ENCODE results near the gene C5orf22.

C5orf22 gene

DNA sequence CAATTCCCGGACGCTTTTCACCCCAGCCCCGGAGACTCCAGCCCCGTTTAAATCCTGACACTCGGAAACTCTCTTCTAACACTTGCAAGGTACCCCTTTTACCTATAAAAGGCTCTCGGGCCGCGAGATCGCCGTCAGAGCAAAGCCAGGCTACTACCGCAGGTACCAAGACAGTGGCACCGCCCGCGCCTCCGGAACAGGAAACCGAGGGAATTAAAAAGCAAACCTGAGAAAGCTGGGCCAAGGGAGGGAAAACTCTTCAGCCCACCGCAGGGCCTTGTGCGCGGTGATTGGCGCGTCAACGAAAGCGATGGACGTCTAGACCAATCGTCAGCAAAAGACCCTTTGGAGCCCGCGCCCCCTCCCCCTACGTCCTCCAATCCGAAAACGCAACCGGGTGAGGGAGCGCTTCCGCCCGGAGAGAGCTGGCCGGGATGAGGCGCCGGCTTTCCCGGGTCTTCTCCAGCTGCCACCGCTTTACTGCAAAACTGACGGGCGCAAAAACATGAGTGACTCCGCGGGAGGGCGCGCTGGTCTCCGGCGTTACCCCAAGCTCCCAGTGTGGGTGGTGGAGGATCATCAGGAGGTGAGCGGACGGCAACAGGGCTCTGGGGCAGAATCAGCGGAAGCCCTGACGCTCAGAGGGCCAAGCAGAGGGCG is at the start of gene C5orf22, which contains the start of gene DROSHA:
Gene C5orf22 (plus strand): TSS at position 414 of the 660 bp plus-strand sequence. CDS start 92 bp downstream, at position 506.
Gene DROSHA (minus strand): TSS at position 206 of the 660 bp plus-strand sequence. CDS start 3,034 bp downstream, outside the sequence.
- H3K4me1 ChIP-seq (ENCODE audit: control insufficient read depth in 1 of 2, insufficient read depth in 2 of 2, low read length in 2 of 2): peaks cover 13 to 23% of the 10 kb centered on the region in 2 donors
- no peaks in the 10 kb centered on the region for H3K27me3 ChIP-seq (ENCODE audit: control insufficient read depth in 1 of 2, insufficient read depth in 2 of 2, low read length in 2 of 2)
- H3K27ac ChIP-seq (ENCODE audit: low read depth, low read length): peak within 1 kb of the TSS; percentile 64
- peaks cover 26 to 39% of the 10 kb centered on the region in 2 donors for H3K36me3 ChIP-seq (ENCODE audit: control insufficient read depth in 1 of 2, insufficient read depth in 2 of 2, low read length in 2 of 2)
- peak within 1 kb of the TSS; percentile 90 to 91 for H3K9ac ChIP-seq (ENCODE audit: low read depth in 1 of 2, low read length in 2 of 2)
- H3K4me3 ChIP-seq (ENCODE audit: low read depth in 1 of 2, low read length in 2 of 2): peak within 1 kb of the TSS; percentile 98 to 100
- H3K9me3 ChIP-seq (ENCODE audit: control insufficient read depth in 1 of 2, low read length in 2 of 2): no peaks in the 10 kb centered on the region

DNA sequence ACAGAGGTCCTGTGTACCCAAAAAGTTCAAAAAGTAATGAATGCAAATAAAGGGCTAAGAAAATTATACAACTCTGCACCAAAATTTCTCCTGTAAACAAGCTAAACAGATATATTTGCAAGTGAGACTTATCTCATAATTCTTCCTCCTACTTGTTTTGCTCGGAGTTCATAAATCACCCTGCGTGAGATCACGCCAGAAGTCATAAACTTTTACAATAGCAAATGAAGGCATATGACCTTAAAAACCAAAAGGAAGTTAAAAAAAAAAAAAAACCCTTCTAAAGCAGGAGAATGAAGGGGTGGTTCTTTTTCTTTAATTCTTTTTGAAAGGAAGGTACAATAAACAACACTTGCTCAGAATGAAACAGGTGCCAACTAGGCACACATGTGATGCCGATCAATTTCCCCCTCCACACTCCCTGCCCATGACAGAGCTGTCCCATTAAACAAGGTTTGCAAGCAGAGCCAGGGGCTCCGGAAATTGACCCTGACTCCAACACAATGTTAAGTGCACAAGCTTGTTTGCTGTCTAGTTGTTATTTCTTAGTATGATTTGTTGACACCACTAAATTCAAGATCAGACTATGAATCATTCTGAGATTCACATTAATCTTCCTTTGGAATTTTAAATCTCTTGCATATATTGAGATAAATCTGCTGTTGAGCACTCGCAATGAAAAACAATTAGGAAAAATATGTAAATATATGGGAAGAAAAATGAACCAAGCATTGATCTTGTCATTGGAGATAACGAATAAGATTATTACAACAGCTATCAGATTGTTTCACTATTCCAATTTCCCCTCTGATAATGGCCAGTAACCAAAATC is 46.5 kb upstream of the C5orf22 start:
- no peaks in the 10 kb centered on the region for H3K27me3 ChIP-seq (ENCODE audit: control insufficient read depth in 1 of 2, insufficient read depth in 2 of 2, low read length in 2 of 2)
- H3K4me1 ChIP-seq (ENCODE audit: control insufficient read depth in 1 of 2, insufficient read depth in 2 of 2, low read length in 2 of 2): peaks cover 7 to 15% of the 10 kb centered on the region in 2 donors
- no peak overlapping the region for H3K27ac ChIP-seq (ENCODE audit: low read depth, low read length)
- H3K4me3 ChIP-seq (ENCODE audit: low read depth in 1 of 2, low read length in 2 of 2): peak overlapping the region in 1 of 2 donors; percentile 37
- peaks cover 16 to 36% of the 10 kb centered on the region in 2 donors for H3K36me3 ChIP-seq (ENCODE audit: control insufficient read depth in 1 of 2, insufficient read depth in 2 of 2, low read length in 2 of 2)
- no peak overlapping the region for H3K9ac ChIP-seq (ENCODE audit: low read depth in 1 of 2, low read length in 2 of 2)
- H3K9me3 ChIP-seq (ENCODE audit: control insufficient read depth in 1 of 2, low read length in 2 of 2): no peaks in the 10 kb centered on the region

DNA sequence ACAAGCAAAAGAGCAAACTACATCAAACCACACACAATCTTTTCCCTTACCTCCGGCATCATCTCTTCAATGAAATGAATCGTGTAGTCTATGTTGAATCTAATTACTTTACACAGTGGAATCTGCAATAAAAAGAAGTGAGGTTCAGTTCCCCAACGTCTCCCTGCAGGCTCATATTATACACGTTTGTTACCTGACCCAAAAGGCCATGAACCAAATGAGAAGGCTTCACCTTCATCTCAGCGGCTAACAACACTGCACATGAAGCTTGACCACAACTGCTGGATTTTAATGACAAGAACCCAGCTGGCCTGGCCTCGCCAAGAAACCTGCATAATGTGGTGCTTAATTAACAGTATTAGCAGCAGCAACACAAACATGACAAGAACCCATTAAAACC is 45.7 kb upstream of the C5orf22 start:
- Histone ChIP-seq H3K4me1 (ENCODE audit: control insufficient read depth in 1 of 2, insufficient read depth in 2 of 2, low read length in 2 of 2) (peaks cover 7 to 15% of the 10 kb centered on the region in 2 donors), H3K36me3 (ENCODE audit: control insufficient read depth in 1 of 2, insufficient read depth in 2 of 2, low read length in 2 of 2) (peaks cover 16 to 40% of the 10 kb centered on the region in 2 donors), H3K27me3 (ENCODE audit: control insufficient read depth in 1 of 2, insufficient read depth in 2 of 2, low read length in 2 of 2) (no peaks in the 10 kb centered on the region), H3K9me3 (ENCODE audit: control insufficient read depth in 1 of 2, low read length in 2 of 2) (no peaks in the 10 kb centered on the region), H3K9ac (ENCODE audit: low read depth in 1 of 2, low read length in 2 of 2) (no peak overlapping the region), H3K27ac (ENCODE audit: low read depth, low read length) (no peak overlapping the region), H3K4me3 (ENCODE audit: low read depth in 1 of 2, low read length in 2 of 2) (no peak overlapping the region)

DNA sequence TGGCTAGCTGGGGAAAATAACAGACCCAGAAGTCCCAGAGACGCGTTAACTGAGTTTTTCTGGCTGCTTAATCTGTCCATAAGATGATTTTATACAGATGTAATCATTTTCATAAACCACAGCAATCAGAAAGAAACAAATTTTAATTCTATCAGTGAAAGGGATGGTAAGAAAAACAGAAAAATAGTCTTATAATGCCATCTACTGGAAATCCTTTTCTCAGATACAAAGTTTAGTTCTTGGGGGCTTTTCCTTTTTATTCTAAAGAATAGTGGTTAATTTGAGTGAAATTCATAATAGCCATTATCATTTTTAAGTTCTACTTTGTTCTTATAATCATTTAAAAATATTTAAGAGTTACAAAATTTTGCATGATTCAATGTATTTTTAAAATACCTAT is 44.6 kb upstream of the C5orf22 start:
- no peaks in the 10 kb centered on the region for H3K9me3 ChIP-seq (ENCODE audit: control insufficient read depth in 1 of 2, low read length in 2 of 2)
- H3K27ac ChIP-seq (ENCODE audit: low read depth, low read length): no peak overlapping the region
- H3K36me3 ChIP-seq (ENCODE audit: control insufficient read depth in 1 of 2, insufficient read depth in 2 of 2, low read length in 2 of 2): peaks cover 13 to 37% of the 10 kb centered on the region in 2 donors
- no peak overlapping the region for H3K9ac ChIP-seq (ENCODE audit: low read depth in 1 of 2, low read length in 2 of 2)
- H3K4me1 ChIP-seq (ENCODE audit: control insufficient read depth in 1 of 2, insufficient read depth in 2 of 2, low read length in 2 of 2): peaks cover 7 to 15% of the 10 kb centered on the region in 2 donors
- H3K27me3 ChIP-seq (ENCODE audit: control insufficient read depth in 1 of 2, insufficient read depth in 2 of 2, low read length in 2 of 2): no peaks in the 10 kb centered on the region
- H3K4me3 ChIP-seq (ENCODE audit: low read depth in 1 of 2, low read length in 2 of 2): no peak overlapping the region

DNA sequence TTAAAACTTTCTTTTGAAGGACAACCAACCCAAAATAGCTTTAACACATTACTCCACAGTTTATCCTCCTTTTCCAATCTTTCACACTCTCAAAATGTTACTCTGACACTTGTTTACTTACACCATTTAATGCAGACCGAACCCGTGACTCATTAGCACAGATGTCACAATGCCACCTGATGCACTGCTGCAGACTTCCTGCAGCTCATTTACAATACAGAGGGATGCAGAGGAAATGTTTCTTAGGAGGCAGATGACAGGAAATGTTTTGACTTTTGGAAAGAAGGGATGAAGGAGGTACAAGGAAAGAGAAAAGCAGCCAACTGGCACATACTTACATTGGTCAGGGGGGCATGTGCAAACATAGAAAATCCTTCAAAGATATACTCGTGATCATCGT is 39.2 kb upstream of the C5orf22 start:
- H3K9me3 ChIP-seq (ENCODE audit: control insufficient read depth in 1 of 2, low read length in 2 of 2): no peaks in the 10 kb centered on the region
- H3K36me3 ChIP-seq (ENCODE audit: control insufficient read depth in 1 of 2, insufficient read depth in 2 of 2, low read length in 2 of 2): peaks cover 36 to 64% of the 10 kb centered on the region in 2 donors
- peaks cover 0 to 10% of the 10 kb centered on the region in 2 donors for H3K4me1 ChIP-seq (ENCODE audit: control insufficient read depth in 1 of 2, insufficient read depth in 2 of 2, low read length in 2 of 2)
- no peak overlapping the region for H3K4me3 ChIP-seq (ENCODE audit: low read depth in 1 of 2, low read length in 2 of 2)
- H3K9ac ChIP-seq (ENCODE audit: low read depth in 1 of 2, low read length in 2 of 2): no peak overlapping the region
- no peak overlapping the region for H3K27ac ChIP-seq (ENCODE audit: low read depth, low read length)
- H3K27me3 ChIP-seq (ENCODE audit: control insufficient read depth in 1 of 2, insufficient read depth in 2 of 2, low read length in 2 of 2): no peaks in the 10 kb centered on the region

DNA sequence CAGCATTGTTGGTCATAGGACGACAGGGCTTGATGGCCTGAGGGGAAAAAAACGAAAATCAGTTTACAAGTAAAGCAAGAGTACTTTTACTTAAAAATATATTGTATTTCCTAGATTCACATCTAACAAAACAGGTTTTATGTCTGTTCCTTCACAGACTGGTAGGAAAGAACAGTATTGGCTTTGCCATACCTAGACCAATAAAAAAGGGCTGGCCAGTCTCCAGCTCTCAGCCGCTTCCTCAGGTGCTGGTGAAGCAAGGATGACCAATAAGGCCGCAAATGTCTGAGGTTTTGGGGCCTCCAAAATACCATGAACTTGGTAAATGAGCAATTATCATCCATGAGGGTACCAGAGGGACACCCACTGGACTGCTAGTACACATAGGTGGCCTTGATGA is 36.8 kb upstream of the C5orf22 start:
- H3K4me3 ChIP-seq (ENCODE audit: low read depth in 1 of 2, low read length in 2 of 2): no peak overlapping the region
- H3K9me3 ChIP-seq (ENCODE audit: control insufficient read depth in 1 of 2, low read length in 2 of 2): no peaks in the 10 kb centered on the region
- no peak overlapping the region for H3K9ac ChIP-seq (ENCODE audit: low read depth in 1 of 2, low read length in 2 of 2)
- no peaks in the 10 kb centered on the region for H3K27me3 ChIP-seq (ENCODE audit: control insufficient read depth in 1 of 2, insufficient read depth in 2 of 2, low read length in 2 of 2)
- H3K27ac ChIP-seq (ENCODE audit: low read depth, low read length): no peak overlapping the region
- H3K36me3 ChIP-seq (ENCODE audit: control insufficient read depth in 1 of 2, insufficient read depth in 2 of 2, low read length in 2 of 2): peaks cover 41 to 75% of the 10 kb centered on the region in 2 donors
- peaks cover 0 to 10% of the 10 kb centered on the region in 2 donors for H3K4me1 ChIP-seq (ENCODE audit: control insufficient read depth in 1 of 2, insufficient read depth in 2 of 2, low read length in 2 of 2)

DNA sequence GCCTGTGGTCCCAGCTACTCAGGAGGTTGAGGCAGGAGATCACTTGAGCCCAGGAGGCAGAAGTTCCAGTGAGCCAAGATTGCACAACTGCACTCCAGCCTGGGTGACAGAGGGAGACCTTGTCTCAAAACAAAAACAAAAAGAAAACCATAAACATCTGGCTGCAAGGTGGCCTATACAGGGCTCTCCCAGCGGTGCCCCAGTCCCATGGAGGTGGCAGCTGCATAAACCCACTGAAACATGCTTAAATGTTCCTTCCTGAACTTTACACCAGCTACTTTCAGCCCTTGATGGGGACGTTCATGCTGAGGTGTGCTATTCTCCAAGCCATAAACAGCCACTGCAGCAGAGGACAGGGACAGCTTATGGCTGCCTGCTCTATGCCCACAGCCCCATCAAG is 35.8 kb upstream of the C5orf22 start:
- Histone ChIP-seq H3K9ac (ENCODE audit: low read depth in 1 of 2, low read length in 2 of 2) (no peak overlapping the region), H3K9me3 (ENCODE audit: control insufficient read depth in 1 of 2, low read length in 2 of 2) (no peaks in the 10 kb centered on the region), H3K27me3 (ENCODE audit: control insufficient read depth in 1 of 2, insufficient read depth in 2 of 2, low read length in 2 of 2) (no peaks in the 10 kb centered on the region), H3K36me3 (ENCODE audit: control insufficient read depth in 1 of 2, insufficient read depth in 2 of 2, low read length in 2 of 2) (peaks cover 48 to 82% of the 10 kb centered on the region in 2 donors), H3K4me1 (ENCODE audit: control insufficient read depth in 1 of 2, insufficient read depth in 2 of 2, low read length in 2 of 2) (peaks cover 0 to 10% of the 10 kb centered on the region in 2 donors), H3K27ac (ENCODE audit: low read depth, low read length) (no peak overlapping the region), H3K4me3 (ENCODE audit: low read depth in 1 of 2, low read length in 2 of 2) (no peak overlapping the region)

DNA sequence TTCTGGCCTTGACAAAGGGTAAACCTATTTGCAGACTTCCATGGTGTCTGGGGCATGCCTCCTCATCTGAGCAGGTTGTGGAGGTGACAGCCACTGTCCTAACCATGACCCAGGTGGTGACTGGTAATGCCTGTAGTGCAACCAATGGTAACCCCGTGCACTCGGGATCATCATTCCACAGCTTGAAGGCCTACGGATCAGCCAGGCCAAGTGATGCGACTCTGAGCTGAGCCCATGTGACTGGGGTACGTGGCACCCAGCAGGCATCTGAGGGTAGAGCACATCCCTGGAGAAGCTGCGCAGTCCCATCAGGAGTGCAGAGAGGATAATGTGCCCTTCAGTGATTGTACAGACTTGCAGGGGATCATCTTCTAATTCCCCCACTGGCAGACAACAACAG is 35.2 kb upstream of the C5orf22 start:
- no peak overlapping the region for H3K27ac ChIP-seq (ENCODE audit: low read depth, low read length)
- no peak overlapping the region for H3K9ac ChIP-seq (ENCODE audit: low read depth in 1 of 2, low read length in 2 of 2)
- peaks cover 52 to 86% of the 10 kb centered on the region in 2 donors for H3K36me3 ChIP-seq (ENCODE audit: control insufficient read depth in 1 of 2, insufficient read depth in 2 of 2, low read length in 2 of 2)
- no peaks in the 10 kb centered on the region for H3K9me3 ChIP-seq (ENCODE audit: control insufficient read depth in 1 of 2, low read length in 2 of 2)
- no peaks in the 10 kb centered on the region for H3K27me3 ChIP-seq (ENCODE audit: control insufficient read depth in 1 of 2, insufficient read depth in 2 of 2, low read length in 2 of 2)
- H3K4me1 ChIP-seq (ENCODE audit: control insufficient read depth in 1 of 2, insufficient read depth in 2 of 2, low read length in 2 of 2): peaks cover 0 to 10% of the 10 kb centered on the region in 2 donors
- H3K4me3 ChIP-seq (ENCODE audit: low read depth in 1 of 2, low read length in 2 of 2): no peak overlapping the region

DNA sequence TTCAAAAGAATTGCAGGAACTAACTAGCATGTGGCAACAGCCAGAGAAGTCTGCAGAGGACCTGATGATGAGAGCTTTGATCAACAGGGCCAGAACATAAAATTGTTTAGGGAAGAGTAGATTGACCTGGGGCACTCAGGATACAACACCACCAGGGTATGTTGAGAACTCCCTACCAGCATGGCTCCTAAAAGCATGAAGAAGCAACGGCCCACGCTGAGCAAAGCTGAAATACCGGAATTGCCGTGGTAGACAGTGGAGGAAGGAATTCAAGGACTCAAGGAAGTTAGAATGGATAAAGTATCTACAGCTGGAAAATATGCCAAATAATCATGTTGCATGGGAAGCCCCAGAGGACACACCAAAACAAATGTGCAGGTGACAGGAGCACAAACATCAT is 31.8 kb upstream of the C5orf22 start:
- H3K27me3 ChIP-seq (ENCODE audit: control insufficient read depth in 1 of 2, insufficient read depth in 2 of 2, low read length in 2 of 2): no peaks in the 10 kb centered on the region
- no peak overlapping the region for H3K9ac ChIP-seq (ENCODE audit: low read depth in 1 of 2, low read length in 2 of 2)
- H3K27ac ChIP-seq (ENCODE audit: low read depth, low read length): no peak overlapping the region
- H3K36me3 ChIP-seq (ENCODE audit: control insufficient read depth in 1 of 2, insufficient read depth in 2 of 2, low read length in 2 of 2): peaks cover 65 to 94% of the 10 kb centered on the region in 2 donors
- no peak overlapping the region for H3K4me3 ChIP-seq (ENCODE audit: low read depth in 1 of 2, low read length in 2 of 2)
- H3K4me1 ChIP-seq (ENCODE audit: control insufficient read depth in 1 of 2, insufficient read depth in 2 of 2, low read length in 2 of 2): no peaks in the 10 kb centered on the region
- no peaks in the 10 kb centered on the region for H3K9me3 ChIP-seq (ENCODE audit: control insufficient read depth in 1 of 2, low read length in 2 of 2)

DNA sequence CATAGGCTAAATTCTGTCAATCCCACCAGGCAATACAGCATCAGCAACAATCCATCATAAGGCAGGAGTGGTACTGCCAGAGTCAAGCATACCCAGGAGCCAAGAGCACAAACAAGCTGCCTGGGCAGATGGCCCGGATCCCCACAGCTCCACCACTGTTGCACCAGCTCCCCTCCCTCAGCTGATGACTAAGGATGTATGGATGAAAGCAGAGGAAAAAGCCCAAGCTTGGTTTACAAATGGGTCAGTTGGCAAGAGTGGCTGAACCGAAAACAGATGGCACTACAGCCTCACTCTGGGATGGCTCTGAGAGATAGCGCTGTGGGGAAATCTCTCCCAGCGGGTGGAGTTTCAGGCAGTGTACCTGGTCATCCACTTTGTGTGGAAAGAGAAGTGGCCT is 29.6 kb upstream of the C5orf22 start:
- H3K27ac ChIP-seq (ENCODE audit: low read depth, low read length): no peak overlapping the region
- H3K9me3 ChIP-seq (ENCODE audit: control insufficient read depth in 1 of 2, low read length in 2 of 2): no peaks in the 10 kb centered on the region
- no peak overlapping the region for H3K4me3 ChIP-seq (ENCODE audit: low read depth in 1 of 2, low read length in 2 of 2)
- no peak overlapping the region for H3K9ac ChIP-seq (ENCODE audit: low read depth in 1 of 2, low read length in 2 of 2)
- no peaks in the 10 kb centered on the region for H3K4me1 ChIP-seq (ENCODE audit: control insufficient read depth in 1 of 2, insufficient read depth in 2 of 2, low read length in 2 of 2)
- peaks cover 49 to 83% of the 10 kb centered on the region in 2 donors for H3K36me3 ChIP-seq (ENCODE audit: control insufficient read depth in 1 of 2, insufficient read depth in 2 of 2, low read length in 2 of 2)
- no peaks in the 10 kb centered on the region for H3K27me3 ChIP-seq (ENCODE audit: control insufficient read depth in 1 of 2, insufficient read depth in 2 of 2, low read length in 2 of 2)

Data from duodenal mucosa (tissue), 2 donors.